AG09309 (cell line): ENCODE measurements around the gene CNTNAP2.

Source experiments
- DNase-seq: peaks from one replicate; pipeline ENCODE4 v3.0.0-alpha.2; 2010; ENCODE audit warnings: low read depth
- H3K4me3 ChIP-seq: 2 replicates; pipeline ENCODE4 v1.5.1; 2011; ENCODE audit warnings: mild to moderate bottlenecking, low read depth, low read length, moderate library complexity; ENCODE audit not compliant: control insufficient read depth
- CTCF ChIP-seq: IDR thresholded peaks from 2 replicates; pipeline ENCODE4 v1.5.1; 2011; ENCODE audit warnings: mild to moderate bottlenecking, low read depth, low read length, inconsistent platforms; ENCODE audit not compliant: insufficient read depth, control insufficient read depth; ENCODE audit errors: missing control alignments

The CNTNAP2 gene

GRCh38 chr7:148242294-148242821, 2125.8 kb downstream of the CNTNAP2 start:
- DNase-seq, result no peak
- TF ChIP-seq CTCF, result peak; percentile 77
- no peak overlapping the region for H3K4me3 ChIP-seq

- H3K4me3 ChIP-seq, result no peak overlapping the region
- no peak for DNase-seq
These were observed 2128.8 kb downstream of the CNTNAP2 start for GRCh38 chr7:148245381-148245780.

GRCh38 chr7:148253629-148254028, 2137.0 kb downstream of the CNTNAP2 start:
- TF ChIP-seq CTCF, result no peak
- H3K4me3 ChIP-seq, result no peak overlapping the region
- DNase-seq, result no peak

More at GRCh38 chr7:148245381-148245780, 2128.8 kb downstream of the CNTNAP2 start:
- no peak for TF ChIP-seq CTCF

- no peak for DNase-seq
- no peak overlapping the region for H3K4me3 ChIP-seq
- no peak for TF ChIP-seq CTCF
These were observed 2138.7 kb downstream of the CNTNAP2 start for GRCh38 chr7:148255333-148255732.

- no peak overlapping the region for H3K4me3 ChIP-seq
- no peak for TF ChIP-seq CTCF
- no peak for DNase-seq
These were observed 2139.8 kb downstream of the CNTNAP2 start for GRCh38 chr7:148256433-148256832.

- H3K4me3 ChIP-seq, result no peak overlapping the region
- TF ChIP-seq CTCF, result no peak
- no peak for DNase-seq
These were observed 2144.0 kb downstream of the CNTNAP2 start for GRCh38 chr7:148260599-148260998.

- no peak for TF ChIP-seq CTCF
- no peak overlapping the region for H3K4me3 ChIP-seq
- DNase-seq, result no peak
These were observed 2144.9 kb downstream of the CNTNAP2 start for GRCh38 chr7:148261523-148261922.
